Endothelial cell of umbilical vein (primary cell): Measurements from ENCODE around the gene NIT2. TPM values are rescaled to one million over a fixed set of nuclear protein-coding genes. Genes with fewer than 3 reads are reported as not detected.

Experiments
- BruUV-seq: library from RNA; stranded (reverse); fragments of 400-500 nt; replicated peaks from 2 replicates; lab custom pipeline; 2021; lab: Mats Ljungman, UMichigan
- CTCF ChIA-PET: fragments of 300-600, 350-600 bp; sonication (Branson Sonifier 250); formaldehyde crosslinking; loops from one replicate; lab custom pipeline; 2021; ENCODE audit warnings: antibody characterized with exemption, inconsistent platforms; lab: Charles Lee
- POLR2A ChIA-PET: fragments of 300-600, 350-600 bp; sonication (Branson Sonifier 250); formaldehyde crosslinking; loops from one replicate; lab custom pipeline; 2021; ENCODE audit warnings: antibody characterized with exemption, inconsistent platforms; lab: Charles Lee
- DNase-seq: peaks from one replicate; pipeline ENCODE4 v3.0.0-alpha.2; 2011; ENCODE audit warnings: low read depth, low spot score
- FAIRE-seq: peaks from 2 replicates; lab custom pipeline; 2011; peaks lifted over from hg19 to GRCh38; lab: Jason Lieb, UNC
- H2AFZ ChIP-seq: 2 replicates; pipeline ENCODE4 v1.6.0; 2012; ENCODE audit warnings: low read depth, low read length, control low read depth, inconsistent platforms
- H3K27ac ChIP-seq: 2 replicates; pipeline ENCODE4 v1.5.1; 2011; ENCODE audit warnings: low read depth, mild to moderate bottlenecking, control low read depth, low read length, moderate library complexity; ENCODE audit not compliant: insufficient read depth
- H3K27me3 ChIP-seq, 2 experiments: 2 replicates each; pipeline versions ENCODE4 v1.6.0 to v1.6.1; 2011; ENCODE audit warnings: low read length in 2 of 2, mixed read lengths in 1 of 2; ENCODE audit not compliant: control insufficient read depth in 2 of 2, insufficient read depth in 2 of 2
- H3K36me3 ChIP-seq, 2 experiments: 2 replicates in 1 of 2; 3 replicates in 1 of 2; pipeline ENCODE4 v1.5.1; 2011; ENCODE audit warnings: low read length in 2 of 2, mild to moderate bottlenecking in 1 of 2, moderate library complexity in 1 of 2; ENCODE audit not compliant: control insufficient read depth in 2 of 2, insufficient read depth in 2 of 2; ENCODE audit errors: extremely low read depth in 1 of 2
- H3K4me1 ChIP-seq: 3 replicates; pipeline ENCODE4 v1.5.1; 2011; ENCODE audit warnings: mild to moderate bottlenecking, low read length; ENCODE audit not compliant: control insufficient read depth, insufficient read depth; ENCODE audit errors: extremely low read depth
- H3K4me2 ChIP-seq: 2 replicates; pipeline ENCODE4 v1.6.1; 2011; ENCODE audit warnings: low read length, control low read depth, mixed read lengths; ENCODE audit not compliant: insufficient read depth
- H3K4me3 ChIP-seq, 3 experiments: fragments of 200-600 bp in 1 of 3; sonication (generic), shearing (Covaris generic) in 1 of 3; replicated peaks in 1 of 3; 2 replicates each; pipeline ENCODE4 v1.5.1; 2011 to 2016; ENCODE audit warnings: control low read depth in 3 of 3, low read length in 3 of 3, mild to moderate bottlenecking in 2 of 3, inconsistent platforms in 1 of 3, low read depth in 1 of 3, moderate library complexity in 1 of 3; ENCODE audit not compliant: insufficient read depth in 1 of 3
- H3K79me2 ChIP-seq: 2 replicates; pipeline ENCODE4 v1.6.0; 2012; ENCODE audit warnings: low read length, inconsistent platforms; ENCODE audit not compliant: control insufficient read depth, insufficient read depth
- H3K9ac ChIP-seq: replicated peaks from 2 replicates; pipeline ENCODE3; 2011; ENCODE audit warnings: low read length, control low read depth; ENCODE audit not compliant: insufficient read depth; ENCODE audit errors: extremely low read depth
- H3K9me1 ChIP-seq: replicated peaks from 3 replicates; pipeline ENCODE4 v1.6.0; 2011; ENCODE audit warnings: mild to moderate bottlenecking, low read length; ENCODE audit not compliant: control insufficient read depth, insufficient read depth; ENCODE audit errors: extremely low read depth
- H3K9me3 ChIP-seq: replicated peaks from 2 replicates; pipeline ENCODE4 v1.5.1; 2012; ENCODE audit warnings: low read length, inconsistent platforms; ENCODE audit not compliant: control insufficient read depth, insufficient read depth
- H4K20me1 ChIP-seq: replicated peaks from 2 replicates; pipeline ENCODE3; 2011; ENCODE audit warnings: mild to moderate bottlenecking, low read length; ENCODE audit not compliant: control insufficient read depth, insufficient read depth; ENCODE audit errors: extremely low read depth
- CTCF ChIP-seq, 2 donors: IDR thresholded peaks; 1 replicate in 1 of 2; 2 replicates in 1 of 2; pipeline ENCODE4 v1.5.1; 2011; ENCODE audit warnings: low read length in 2 of 2, mild to moderate bottlenecking in 2 of 2, moderate library complexity in 2 of 2, control low read depth in 1 of 2, inconsistent platforms in 1 of 2, low read depth in 1 of 2; ENCODE audit not compliant: insufficient read depth in 1 of 2; ENCODE audit errors: extremely low read depth in 1 of 2
- EZH2 ChIP-seq: IDR thresholded peaks from 2 replicates; pipeline ENCODE4 v1.6.1; 2012; ENCODE audit warnings: borderline replicate concordance, low read depth, mild to moderate bottlenecking, moderate library complexity, low read length, inconsistent platforms; ENCODE audit not compliant: severe bottlenecking
- FOS ChIP-seq: IDR thresholded peaks from 2 replicates; pipeline ENCODE4 v1.6.1; 2011; ENCODE audit warnings: mild to moderate bottlenecking, low read length, moderate library complexity, borderline replicate concordance; ENCODE audit not compliant: insufficient read depth
- GATA2 ChIP-seq: IDR thresholded peaks from 2 replicates; pipeline ENCODE4 v1.7.0; 2011; ENCODE audit warnings: low read depth, mild to moderate bottlenecking, moderate library complexity, mixed read lengths, low read length; ENCODE audit not compliant: insufficient read length, insufficient read depth
- JUN ChIP-seq: IDR thresholded peaks from 2 replicates; pipeline ENCODE4 v1.6.1; 2011; ENCODE audit warnings: borderline replicate concordance, low read depth; ENCODE audit not compliant: insufficient read length, insufficient read depth
- MAX ChIP-seq: IDR thresholded peaks from 2 replicates; pipeline ENCODE4 v1.6.1; 2011; ENCODE audit not compliant: insufficient read depth, insufficient read length
- MYC ChIP-seq: IDR thresholded peaks from one replicate; pipeline ENCODE4 v1.6.1; 2011; ENCODE audit warnings: mild to moderate bottlenecking, low read depth, low read length
- POLR2A ChIP-seq: IDR thresholded peaks from 2 replicates; pipeline ENCODE4 v1.6.1; 2012; ENCODE audit warnings: low read depth, mild to moderate bottlenecking, control low read depth, low read length
- POLR2AphosphoS5 ChIP-seq: IDR thresholded peaks from 2 replicates; pipeline ENCODE4 v1.6.1; 2012; ENCODE audit warnings: low read depth, mild to moderate bottlenecking, control low read depth, low read length, moderate library complexity; ENCODE audit not compliant: insufficient read depth
- dilution Hi-C: fragments of 300-500 bp; cut with MboI; formaldehyde crosslinking; loops from one replicate; pipeline ENCODE4 v1.15.0; 2019; ENCODE audit warnings: low sequenced_read_pairs; ENCODE audit not compliant: extremely low pct_ligation_motif_present
- intact Hi-C: fragments of 100-400 bp; cut with micrococcal nuclease; formaldehyde crosslinking; loops from one replicate; pipeline ENCODE4 v1.10.0; 2022
- polyA plus RNA-seq, 4 experiments: library from polyadenylated mRNA; depleted of rRNA in 3 of 4; stranded (reverse) in 3 of 4; unstranded in 1 of 4; fragments of >200 nt; gene quantifications; 2 replicates each; pipeline versions ENCODE4 v1.2.1 to v1.2.3, GENCODE V29; 2011 to 2012; ENCODE audit warnings: missing spikeins in 1 of 4
- total RNA-seq: library from RNA; stranded (reverse); gene quantifications from 2 replicates; pipeline ENCODE4 v1.2.3, GENCODE V29; 2021

NIT2 gene
- total and polyA plus RNA-seq, 2 donors (not counting 3 experiments of a cell fraction or from before 2014, with no cell fraction given), result 19.4 to 20.5 TPM

GRCh38 chr3:100376301-100376700 lies 41.7 kb downstream of the NIT2 start:
- Histone ChIP-seq H3K9ac (no peak overlapping the region), H3K79me2 (peaks cover 1% of the 10 kb centered on the region), H3K4me1 (no peaks in the 10 kb centered on the region), H3K4me3 (no peak overlapping the region), H3K36me3 (peaks cover 9 to 13% of the 10 kb centered on the region in 2 experiments), H3K9me1 (no peaks in the 10 kb centered on the region), H3K4me2 (no peak overlapping the region), H3K27me3 (no peaks in the 10 kb centered on the region), H3K9me3 (no peaks in the 10 kb centered on the region), H3K27ac (no peak overlapping the region), H4K20me1 (no peaks in the 10 kb centered on the region), H2AFZ (no peak overlapping the region)
- dilution Hi-C loops (no loop called here), intact Hi-C loops (no loop called here)
- ChIA-PET POLR2A (no interaction called here), CTCF (interaction anchor here (0.7 to 1.3 kb wide), 2 partner anchors 8 to 20 kb away, joined by 4 read pairs; no protein-coding TSS in a partner anchor)
- FAIRE-seq (no peak), DNase-seq (no peak)
- no TSS peak for BruUV-seq
- no peak for TF ChIP-seq FOS
- no peak for TF ChIP-seq MYC
- TF ChIP-seq EZH2, result no peak
- TF ChIP-seq JUN, result no peak
- no peak for TF ChIP-seq POLR2AphosphoS5
- no peak for TF ChIP-seq POLR2A
- TF ChIP-seq MAX, result no peak
- TF ChIP-seq CTCF (IDR thresholded peaks at IDR 0.05; ENCODE audit: extremely low read depth in 1 of 2, insufficient read depth in 1 of 2, low read depth in 1 of 2, low read length in 2 of 2), result no peak
- TF ChIP-seq GATA2, result no peak
